GM23248 (cell line): ENCODE measurements around the gene KCTD7.
"Not testable (repeated sequence)": the region's sequence is repeated elsewhere in the genome, so short reads cannot be mapped to it uniquely, and the experiment has no call there.

Source experiments
- EZH2 ChIP-seq: fragments of 200-600 bp; sonication (generic); IDR thresholded peaks from 2 replicates; pipeline ENCODE4 v1.6.1; 2018; ENCODE audit warnings: antibody characterized with exemption, mild to moderate bottlenecking; ENCODE audit not compliant: insufficient read depth, poor library complexity, severe bottlenecking
- EZH2phosphoT487 ChIP-seq: fragments of 200-600 bp; sonication (generic); IDR thresholded peaks from 2 replicates; pipeline ENCODE4 v1.6.1; 2018; ENCODE audit warnings: antibody characterized with exemption, moderate library complexity, mild to moderate bottlenecking, low read depth; ENCODE audit not compliant: insufficient read depth

GRCh38 chr7:66655826-66656485, 27.3 kb downstream of the KCTD7 start:
- TF ChIP-seq EZH2, EZH2phosphoT487: not testable (repeated sequence)
